Activated gamma-delta T cell treated with Interleukin-2 at 50 U/mL for 16 hours (primary cell): Measurements from ENCODE around the gene SMYD2.

Experiments
- DNase-seq: peaks from one replicate; pipeline ENCODE4 v3.0.0-alpha.2; 2020

SMYD2 gene

GRCh38 chr1:214363386-214363785, 82.4 kb downstream of the SMYD2 start:
- no peak for DNase-seq

- no peak for DNase-seq
These were observed 83.4 kb downstream of the SMYD2 start for GRCh38 chr1:214364386-214364785.

DNA sequence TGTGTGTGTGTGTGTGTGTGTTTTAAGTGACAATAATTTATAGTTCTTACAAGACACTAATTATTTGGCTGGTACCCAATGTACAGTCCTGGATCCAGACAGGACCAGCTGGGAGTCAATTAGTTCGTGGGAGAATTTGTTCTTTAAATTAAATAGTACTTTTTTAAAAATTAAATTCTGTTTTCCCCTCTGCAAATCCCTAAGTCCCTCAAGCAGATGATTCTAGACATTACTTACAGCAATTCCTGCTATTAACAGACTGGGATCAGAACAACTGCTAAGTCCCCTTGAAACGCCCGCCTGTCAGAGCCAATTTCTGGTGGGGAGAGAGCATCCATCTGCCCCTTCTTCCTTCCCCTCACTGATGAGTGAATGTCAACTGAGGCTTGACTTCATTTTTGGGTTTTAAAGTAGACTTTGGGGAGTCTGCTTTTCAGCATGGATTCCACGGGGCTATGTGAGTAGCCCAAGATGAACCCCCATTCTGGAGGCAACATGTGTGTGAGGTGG, 83.9 kb downstream of the SMYD2 start:
- no peak for DNase-seq

- no peak for DNase-seq
These were observed 86.9 kb downstream of the SMYD2 start for GRCh38 chr1:214367841-214368240.

GRCh38 chr1:214369364-214369763, 88.4 kb downstream of the SMYD2 start:
- DNase-seq = no peak

GRCh38 chr1:214370615-214371014, 89.7 kb downstream of the SMYD2 start:
- no peak for DNase-seq

- DNase-seq = no peak
These were observed 91.1 kb downstream of the SMYD2 start for GRCh38 chr1:214372092-214372491.

GRCh38 chr1:214377485-214377884, 96.5 kb downstream of the SMYD2 start:
- DNase-seq = no peak

DNA sequence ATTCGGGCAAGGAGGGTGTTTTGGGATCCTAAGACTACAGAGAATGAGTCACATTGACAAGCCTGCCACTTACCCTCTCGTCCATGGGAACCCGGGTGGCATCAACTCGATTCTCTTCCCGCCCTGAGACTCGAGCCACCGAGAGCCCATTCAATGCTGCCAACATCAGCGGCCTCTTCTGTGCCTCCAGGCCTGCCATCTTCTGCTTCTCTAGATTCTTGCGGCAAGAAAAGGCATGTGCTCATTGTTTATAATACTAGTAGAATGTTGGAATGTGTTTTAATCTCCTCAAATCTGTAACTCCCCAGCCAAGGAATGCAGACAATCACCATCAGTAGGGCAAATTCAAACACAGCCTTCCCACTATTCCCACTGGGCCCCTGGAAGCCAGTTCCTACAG, 96.9 kb downstream of the SMYD2 start:
- DNase-seq = no peak

GRCh38 chr1:214378492-214378891, 97.5 kb downstream of the SMYD2 start:
- no peak for DNase-seq

DNA sequence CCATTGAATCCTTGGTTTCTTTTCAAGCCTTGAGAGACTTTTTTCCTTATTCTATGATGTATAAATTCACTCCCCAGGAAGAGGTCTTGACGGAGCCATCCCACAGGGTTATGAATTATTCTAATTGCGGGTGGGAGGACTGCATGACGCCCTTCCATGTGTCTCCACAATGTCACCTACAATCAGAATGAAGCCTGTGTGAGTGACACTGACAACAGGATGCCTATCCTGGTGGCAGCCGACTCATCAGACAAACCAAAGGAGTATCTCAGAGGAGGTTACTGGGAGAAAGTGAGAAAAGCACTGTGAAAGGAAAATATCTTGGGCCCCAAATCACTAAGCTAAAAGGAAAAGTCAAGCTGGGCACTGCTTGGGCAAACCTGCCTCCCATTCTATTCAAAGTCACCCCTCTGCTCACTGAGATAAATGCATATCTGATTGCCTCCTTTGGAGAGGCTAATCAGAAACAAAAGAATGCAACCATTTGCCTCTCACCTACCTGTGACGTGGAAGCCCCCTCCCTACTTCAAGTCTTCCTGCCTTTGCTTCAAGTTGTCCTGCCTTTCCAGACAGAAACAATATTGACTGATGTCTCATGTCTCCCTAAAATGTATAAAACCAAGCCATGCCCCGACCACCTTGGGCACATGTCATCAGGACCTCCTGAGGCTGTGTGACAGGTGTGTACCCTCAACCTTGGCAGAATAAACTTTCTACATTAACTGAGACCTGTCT, 98.4 kb downstream of the SMYD2 start:
- DNase-seq = no peak

- DNase-seq = no peak
These were observed 99.4 kb downstream of the SMYD2 start for GRCh38 chr1:214380396-214380795.

GRCh38 chr1:214380986-214381695, 100.2 kb downstream of the SMYD2 start:
- no peak for DNase-seq

DNA sequence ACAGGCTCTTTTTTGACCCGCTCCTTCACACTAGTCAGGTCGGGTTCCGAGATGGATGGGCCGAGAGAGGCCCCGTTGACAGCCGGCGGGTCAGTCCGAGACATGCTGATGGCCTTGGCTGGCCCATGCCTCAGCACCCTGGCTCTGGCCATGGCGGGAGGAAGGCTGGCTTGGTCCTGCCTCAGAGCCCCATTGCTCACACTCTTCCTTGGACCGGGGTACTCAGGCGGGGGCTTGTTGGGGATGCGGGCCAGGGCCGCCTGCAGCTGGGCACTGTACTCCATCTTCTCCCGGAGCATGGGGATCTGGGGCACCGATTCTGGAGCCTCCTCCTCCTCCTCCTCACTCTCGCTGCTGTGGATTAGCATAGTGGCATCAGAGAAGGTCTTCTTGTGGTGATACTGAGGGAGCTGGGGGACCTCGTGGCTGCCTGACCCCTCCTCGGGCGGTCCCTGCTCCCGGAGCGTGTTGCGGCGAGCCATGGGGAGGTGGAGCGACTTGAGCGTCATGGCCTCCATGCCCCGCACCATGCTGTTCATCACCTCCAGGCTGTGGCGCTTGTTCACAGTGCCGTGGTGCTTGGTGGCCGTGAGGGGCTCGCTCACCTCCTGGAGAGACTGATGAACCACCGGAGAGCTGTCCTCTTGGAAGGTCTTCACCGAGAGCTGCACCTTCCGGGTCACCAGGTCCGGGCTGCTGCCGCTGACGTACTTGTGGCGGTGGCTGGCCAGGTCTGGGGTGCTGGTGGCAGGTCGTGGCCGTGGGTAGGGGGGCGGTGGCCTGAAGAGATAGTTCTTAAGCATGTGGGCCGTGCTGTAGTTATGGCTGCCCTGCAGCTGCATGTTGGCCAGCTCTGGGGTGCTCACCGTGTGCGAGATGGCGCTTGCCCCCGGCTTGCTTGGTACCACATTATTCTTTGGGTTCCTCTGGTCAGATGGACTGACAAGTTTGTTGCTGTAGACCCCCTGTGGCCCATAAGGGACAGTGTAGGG, 102.7 kb downstream of the SMYD2 start:
- DNase-seq = no peak

GRCh38 chr1:214384373-214385079, 103.6 kb downstream of the SMYD2 start:
- no peak for DNase-seq

DNA sequence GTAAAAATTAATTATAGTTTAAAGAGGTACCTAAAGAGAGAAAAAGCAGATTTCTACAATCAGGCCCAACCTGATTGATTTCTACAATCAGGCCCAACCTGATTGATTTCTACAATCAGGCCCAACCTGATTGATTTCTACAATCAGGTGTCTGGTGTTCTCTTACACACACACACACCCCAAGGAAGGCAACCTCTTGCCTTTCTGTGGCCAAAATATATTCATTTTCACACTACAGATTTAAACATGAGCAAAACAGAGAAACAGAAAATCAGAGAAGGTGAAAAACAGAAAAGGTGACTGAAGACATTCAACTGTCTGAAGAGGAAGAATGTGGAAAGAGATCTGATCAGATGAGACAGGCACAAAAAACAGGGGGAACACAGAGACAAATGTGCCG, 104.5 kb downstream of the SMYD2 start:
- DNase-seq = no peak

DNA sequence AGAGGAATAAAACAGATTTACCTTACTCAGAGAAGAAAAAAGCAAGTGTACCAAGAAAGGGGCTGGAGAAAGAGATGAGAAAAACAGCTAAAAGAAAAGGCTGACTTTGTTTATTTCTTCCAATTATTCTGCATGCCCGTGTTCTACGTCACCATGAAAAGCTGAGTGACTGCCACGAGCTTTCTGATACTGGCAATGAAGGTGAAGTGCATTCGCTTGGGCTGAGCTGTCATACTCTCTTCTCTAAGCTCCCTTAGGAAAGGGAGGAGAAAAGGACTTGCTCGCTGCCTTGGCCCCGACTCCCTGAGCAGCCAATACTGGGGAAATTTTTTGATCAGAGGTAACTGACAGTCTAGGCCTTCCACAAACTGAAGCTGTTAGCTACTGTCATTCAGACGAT, 105.4 kb downstream of the SMYD2 start:
- DNase-seq = no peak
